Measurements from ENCODE around the gene DCBLD1.

DNA sequence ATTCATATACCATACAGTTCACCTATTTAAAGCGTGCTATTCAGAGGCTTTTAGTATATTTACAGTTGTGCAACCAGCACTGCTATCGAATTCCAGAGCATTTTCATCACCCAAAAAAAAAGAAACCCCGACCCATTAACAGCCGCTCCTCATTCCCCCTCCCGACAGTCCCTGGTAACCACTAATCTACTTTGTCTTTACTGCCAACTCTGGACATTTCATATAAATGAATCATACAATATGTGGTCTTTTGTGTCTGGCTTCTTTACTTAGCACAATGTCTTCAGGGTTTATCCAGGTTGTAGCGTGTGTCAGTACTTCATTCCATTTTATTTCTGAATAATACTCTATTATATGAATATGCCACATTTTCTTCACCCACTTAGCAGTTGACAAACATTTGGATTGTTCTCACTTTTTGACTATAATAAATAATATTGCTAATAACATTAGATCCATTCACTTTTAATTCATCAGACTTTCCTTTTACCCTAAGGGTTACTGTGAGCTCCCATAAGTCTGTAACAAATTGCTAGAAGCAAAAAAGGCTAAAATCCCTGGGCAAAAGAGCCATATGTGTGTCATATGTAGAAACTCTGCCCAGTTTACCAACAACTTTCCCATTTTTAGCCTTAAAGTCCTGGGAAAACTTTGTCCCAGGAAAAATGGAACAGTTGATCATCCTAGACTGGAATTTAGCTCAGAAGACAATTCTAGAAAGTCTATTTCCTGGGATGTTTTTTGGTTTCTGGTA lies 33.6 kb upstream of the DCBLD1 start:
- TF ChIP-seq, protein P1, sequence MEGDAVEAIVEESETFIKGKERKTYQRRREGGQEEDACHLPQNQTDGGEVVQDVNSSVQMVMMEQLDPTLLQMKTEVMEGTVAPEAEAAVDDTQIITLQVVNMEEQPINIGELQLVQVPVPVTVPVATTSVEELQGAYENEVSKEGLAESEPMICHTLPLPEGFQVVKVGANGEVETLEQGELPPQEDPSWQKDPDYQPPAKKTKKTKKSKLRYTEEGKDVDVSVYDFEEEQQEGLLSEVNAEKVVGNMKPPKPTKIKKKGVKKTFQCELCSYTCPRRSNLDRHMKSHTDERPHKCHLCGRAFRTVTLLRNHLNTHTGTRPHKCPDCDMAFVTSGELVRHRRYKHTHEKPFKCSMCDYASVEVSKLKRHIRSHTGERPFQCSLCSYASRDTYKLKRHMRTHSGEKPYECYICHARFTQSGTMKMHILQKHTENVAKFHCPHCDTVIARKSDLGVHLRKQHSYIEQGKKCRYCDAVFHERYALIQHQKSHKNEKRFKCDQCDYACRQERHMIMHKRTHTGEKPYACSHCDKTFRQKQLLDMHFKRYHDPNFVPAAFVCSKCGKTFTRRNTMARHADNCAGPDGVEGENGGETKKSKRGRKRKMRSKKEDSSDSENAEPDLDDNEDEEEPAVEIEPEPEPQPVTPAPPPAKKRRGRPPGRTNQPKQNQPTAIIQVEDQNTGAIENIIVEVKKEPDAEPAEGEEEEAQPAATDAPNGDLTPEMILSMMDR (optimal IDR thresholded peaks at IDR 0.05 in 1 of 3, IDR thresholded peaks at IDR 0.05 in 1 of 3, conservative IDR thresholded peaks at IDR 0.05 in 1 of 3; ENCODE audit: extremely low read depth in 1 of 3, insufficient read depth in 2 of 3, low read length in 3 of 3): no peak
- no peak for TF ChIP-seq EZH2 (IDR thresholded peaks at IDR 0.05; ENCODE audit: low read length)

All from keratinocyte (primary cell).